ENCODE measurements around the gene KIF26B.

Gene KIF26B

GRCh38 chr1:245614476-245614875 is 459.7 kb downstream of the KIF26B start:
- DNase-seq = no peak

DNA sequence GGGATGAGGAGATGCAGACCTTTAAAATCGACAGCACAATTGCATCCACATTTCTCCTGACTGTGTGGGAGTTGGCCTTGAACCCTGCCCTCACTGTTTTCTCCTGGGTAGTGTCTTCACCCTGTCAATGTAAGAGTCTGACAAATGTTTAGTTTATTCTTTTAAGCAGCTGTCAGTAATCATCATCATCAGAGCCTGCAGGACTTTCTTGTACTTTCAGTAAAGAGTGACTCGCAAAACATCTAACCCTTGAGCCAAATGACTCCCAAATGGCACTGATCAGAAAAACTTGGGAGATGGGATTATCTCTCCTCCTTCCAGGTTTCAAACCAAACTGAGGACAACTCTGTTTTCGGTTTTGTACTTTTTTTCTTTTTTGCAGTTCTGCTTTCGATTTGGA is 460.2 kb downstream of the KIF26B start:
- DNase-seq = no peak

DNA sequence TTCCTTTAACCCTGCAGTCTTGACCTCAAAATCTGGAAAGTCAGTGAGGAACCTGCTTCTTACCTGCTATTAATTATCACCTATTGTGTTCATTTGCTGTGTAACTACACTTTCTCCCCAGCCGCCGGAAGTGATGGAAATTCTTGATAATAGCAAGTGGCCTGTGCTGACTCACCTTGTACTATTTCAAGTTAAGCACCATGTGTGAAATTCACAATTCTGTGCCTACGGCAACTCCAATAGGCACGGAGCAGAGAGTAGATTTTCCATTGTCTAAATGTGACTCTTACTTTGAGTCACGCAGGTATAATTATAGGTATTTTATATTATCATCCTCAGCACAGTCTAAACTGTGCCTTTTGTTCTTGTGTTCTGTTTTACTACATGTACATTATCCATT is 466.8 kb downstream of the KIF26B start:
- no peak for DNase-seq

GRCh38 chr1:245622332-245623014 is 467.7 kb downstream of the KIF26B start:
- DNase-seq = no peak

DNA sequence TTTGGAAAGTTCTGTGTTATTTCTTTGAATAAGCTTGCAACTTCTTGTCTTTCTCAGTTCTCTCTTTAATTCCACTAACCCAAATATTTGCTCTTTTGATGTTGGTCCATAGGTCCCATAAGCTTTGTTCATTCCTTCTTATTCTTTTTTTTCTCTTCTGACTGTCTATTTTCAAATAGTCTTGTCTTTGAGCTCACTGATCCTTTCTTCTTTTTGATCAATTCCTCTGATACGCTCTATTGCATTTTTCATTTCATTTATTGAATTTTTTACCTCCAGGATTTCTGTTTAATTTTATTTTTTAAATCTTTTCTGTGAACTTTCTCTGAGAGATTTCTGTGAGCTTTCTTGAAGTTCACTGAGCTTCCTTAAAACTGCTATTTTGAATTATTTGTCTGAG is 486.6 kb downstream of the KIF26B start:
- DNase-seq = no peak

- peak; percentile 48 for DNase-seq
These were observed 490.6 kb downstream of the KIF26B start for GRCh38 chr1:245645406-245645805.

DNA sequence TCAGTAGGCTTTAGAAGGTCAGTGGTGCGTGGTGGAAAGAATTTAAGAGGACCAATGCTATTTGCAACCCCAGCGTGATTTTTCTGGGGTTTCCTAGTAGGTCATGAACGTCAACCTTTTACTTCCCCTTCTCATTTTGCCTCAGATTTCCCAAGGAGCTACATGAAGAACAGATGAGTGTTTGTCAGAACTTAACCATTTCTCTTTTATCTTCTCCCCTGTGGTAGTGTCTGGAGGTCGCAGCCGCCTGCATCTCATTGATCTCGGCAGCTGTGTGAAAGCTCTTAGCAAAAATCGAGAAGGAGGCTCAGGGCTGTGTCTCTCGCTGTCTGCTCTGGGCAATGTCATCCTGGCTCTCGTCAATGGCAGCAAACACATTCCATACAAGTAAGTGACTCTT is 491.1 kb downstream of the KIF26B start:
- no peak for DNase-seq

GRCh38 chr1:245648749-245649522 is 494.2 kb downstream of the KIF26B start:
- DNase-seq = no peak

- no peak for DNase-seq
These were observed 494.9 kb downstream of the KIF26B start for GRCh38 chr1:245649666-245650065.

DNA sequence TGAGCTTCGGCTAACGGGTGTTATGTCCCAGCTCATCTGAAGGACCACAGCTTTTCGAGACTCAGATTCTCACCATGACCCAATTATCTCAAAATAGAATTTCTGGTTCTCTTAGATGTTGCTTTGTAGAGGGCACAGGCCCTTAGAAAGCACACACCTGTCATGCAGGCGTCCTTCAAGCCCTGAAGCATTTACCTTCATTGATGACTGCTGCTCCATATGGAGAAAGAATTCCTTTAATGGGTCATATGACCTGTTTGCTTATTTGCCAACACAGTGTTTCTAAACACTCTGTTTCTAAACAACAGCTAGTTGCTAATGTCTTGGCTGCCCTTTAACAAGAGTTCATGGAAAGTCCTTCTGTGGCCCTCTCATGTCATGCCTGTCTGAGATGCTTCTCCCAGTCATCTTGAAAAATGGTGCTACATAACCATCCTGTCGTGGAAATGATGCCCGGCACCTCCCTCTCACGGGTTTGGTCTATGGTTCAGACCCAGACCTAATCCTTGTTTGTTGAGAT is 495.7 kb downstream of the KIF26B start:
- DNase-seq = no peak

DNA sequence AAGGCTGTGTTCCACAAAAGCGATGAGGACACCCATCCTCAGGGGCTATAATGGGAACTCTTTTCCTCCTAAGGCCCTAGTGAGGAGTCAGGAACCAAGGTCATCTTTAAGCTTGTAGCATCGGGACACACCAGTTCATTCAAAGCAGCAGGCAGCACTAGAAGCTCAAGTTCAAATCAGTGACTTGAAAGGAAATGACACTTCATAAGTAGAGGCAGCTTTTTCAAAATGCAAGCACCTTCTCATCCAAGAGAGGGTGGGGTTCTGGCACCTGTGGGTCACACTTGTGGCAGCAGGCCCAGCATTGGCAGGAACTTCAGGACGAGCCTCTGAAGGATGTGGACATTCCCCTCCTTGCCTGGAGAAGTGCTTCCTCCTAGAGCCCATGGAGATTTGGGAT is 496.3 kb downstream of the KIF26B start:
- no peak for DNase-seq

GRCh38 chr1:245652116-245652515 is 497.3 kb downstream of the KIF26B start:
- DNase-seq = no peak

- no peak for DNase-seq
These were observed 498.1 kb downstream of the KIF26B start for GRCh38 chr1:245652660-245653427.

- no peak for DNase-seq
These were observed 499.8 kb downstream of the KIF26B start for GRCh38 chr1:245654460-245655050.

DNA sequence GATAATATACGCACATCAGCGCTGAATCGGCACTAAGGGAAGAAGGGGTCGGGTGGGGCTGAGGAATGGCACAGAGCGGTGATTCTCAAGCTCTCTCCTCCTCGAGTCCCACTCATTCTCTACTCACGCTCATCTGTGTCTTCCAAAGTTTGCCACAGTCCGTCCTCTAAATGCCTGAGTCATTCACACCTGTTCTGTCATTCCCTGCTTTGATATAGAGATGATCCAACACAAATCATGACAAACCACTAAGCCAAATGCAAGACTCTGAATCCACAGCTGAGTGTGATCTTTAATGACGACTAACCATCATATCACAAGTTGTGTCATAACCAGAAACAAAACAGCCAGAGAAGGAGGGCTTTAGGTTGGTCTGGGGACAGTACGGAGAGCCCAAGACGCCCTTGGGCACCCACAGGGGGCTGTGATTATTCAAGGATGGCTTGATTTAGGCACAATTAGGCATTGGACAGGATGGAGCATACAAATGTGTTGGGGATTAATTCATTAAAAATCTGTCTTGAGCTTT is 501.5 kb downstream of the KIF26B start:
- no peak for DNase-seq

DNA sequence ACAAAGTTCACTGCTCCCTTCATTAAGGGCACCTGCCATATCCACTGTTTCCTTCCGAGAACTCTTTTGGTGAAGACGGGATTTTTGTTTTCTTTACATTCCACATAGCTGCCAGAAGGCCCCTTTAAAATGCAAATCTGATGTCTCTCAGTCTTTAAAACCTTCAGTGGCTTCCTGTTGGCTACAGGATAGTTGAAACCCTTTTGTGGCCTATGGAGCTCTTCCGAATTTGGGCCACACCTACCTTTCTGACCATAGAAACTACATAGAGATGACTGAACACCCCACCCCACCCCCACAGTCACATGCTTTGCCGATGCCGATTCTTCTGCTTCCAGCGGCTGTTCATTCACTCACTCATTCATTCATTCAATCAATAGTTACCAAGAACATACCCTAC is 502.6 kb downstream of the KIF26B start:
- no peak for DNase-seq

- DNase-seq = no peak
These were observed 508.6 kb downstream of the KIF26B start for GRCh38 chr1:245663373-245663772.

- DNase-seq = no peak
These were observed 509.1 kb downstream of the KIF26B start for GRCh38 chr1:245663841-245664240.

DNA sequence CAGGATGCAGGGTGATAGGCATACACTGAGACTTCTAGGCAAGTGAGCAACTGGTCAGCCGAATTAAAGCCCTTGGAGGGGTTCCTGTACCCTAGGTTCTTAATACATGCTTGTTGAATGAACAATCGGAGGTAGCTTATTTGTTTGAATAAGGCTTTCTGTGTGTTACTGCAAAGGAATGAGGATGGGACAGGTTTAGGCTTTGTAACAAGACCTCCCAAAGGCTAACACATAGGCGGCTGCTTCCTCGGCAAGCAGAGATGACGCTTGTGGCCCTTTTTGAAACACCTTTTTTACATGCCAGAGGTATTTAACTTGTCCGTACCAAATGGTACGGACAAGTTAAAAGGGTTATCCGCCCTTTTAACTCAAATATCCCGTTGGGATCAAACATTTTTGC is 511.6 kb downstream of the KIF26B start:
- no peak for DNase-seq

- no peak for DNase-seq
These were observed 516.6 kb downstream of the KIF26B start for GRCh38 chr1:245671349-245671748.

- DNase-seq = no peak
These were observed 517.4 kb downstream of the KIF26B start for GRCh38 chr1:245671966-245672767.
